Kidney (tissue), 14 donors: Measurements from ENCODE around the gene HSF2BP. TPM values are rescaled to one million over a fixed set of nuclear protein-coding genes. Genes with fewer than 3 reads are reported as not detected.

ENCODE experiments used
- DNase-seq, 5 donors: peaks; one replicate each; pipeline ENCODE4 v3.0.0-alpha.2; 2013 to 2020
- FAIRE-seq: peaks from 2 replicates; lab custom pipeline; 2012; peaks lifted over from hg19 to GRCh38; lab: Jason Lieb, UNC
- H3K27ac ChIP-seq, 2 donors: one replicate each; pipeline ENCODE4 v1.7.0; 2013; ENCODE audit warnings: low read depth in 2 of 2, low read length in 2 of 2, inconsistent platforms in 1 of 2
- H3K27me3 ChIP-seq: one replicate; pipeline ENCODE4 v1.7.1; 2013; ENCODE audit warnings: low read length, inconsistent platforms; ENCODE audit not compliant: control insufficient read depth, insufficient read depth
- H3K36me3 ChIP-seq, 3 donors: one replicate each; pipeline versions ENCODE4 v1.7.0 to v1.7.1; 2013; ENCODE audit warnings: low read length in 3 of 3, control low read depth in 1 of 3, inconsistent platforms in 1 of 3; ENCODE audit not compliant: insufficient read depth in 3 of 3, control insufficient read depth in 2 of 3
- H3K4me1 ChIP-seq, 3 donors: one replicate each; pipeline versions ENCODE4 v1.7.0 to v1.7.1; 2013; ENCODE audit warnings: low read length in 3 of 3, inconsistent platforms in 1 of 3, low read depth in 1 of 3; ENCODE audit not compliant: control insufficient read depth in 2 of 3, insufficient read depth in 2 of 3
- H3K4me3 ChIP-seq, 3 donors: one replicate each; pipeline versions ENCODE4 v1.7.0 to v1.8.1; 2013; ENCODE audit warnings: low read length in 3 of 3, control low read depth in 1 of 3, inconsistent platforms in 1 of 3
- H3K9ac ChIP-seq, 3 donors: one replicate each; pipeline versions ENCODE4 v1.7.0 to v1.7.1; 2013; ENCODE audit warnings: low read length in 3 of 3, control low read depth in 1 of 3, inconsistent platforms in 1 of 3
- H3K9me3 ChIP-seq, 3 donors: one replicate each; pipeline versions ENCODE4 v1.7.0 to v1.7.1; 2013; ENCODE audit warnings: low read length in 3 of 3, control low read depth in 1 of 3, inconsistent platforms in 1 of 3; ENCODE audit not compliant: control insufficient read depth in 2 of 3, insufficient read depth in 1 of 3
- CTCF ChIP-seq: IDR thresholded peaks from 3 replicates; pipeline ENCODE4 v1.5.1; 2012; ENCODE audit warnings: mild to moderate bottlenecking, moderate library complexity, borderline replicate concordance; ENCODE audit not compliant: insufficient read depth; ENCODE audit errors: extremely low read depth
- intact Hi-C: fragments of 100-400 bp; cut with DNase I; formaldehyde crosslinking; loops from one replicate; pipeline ENCODE4 v1.11.1; 2022
- polyA plus RNA-seq: library from polyadenylated mRNA; stranded (reverse); fragments of 350-450 nt; fragmentation: Illumina TruSeq; extraction: RNeasy Lipid Tissue Mini Kit (QIAGEN cat#74804); gene quantifications from one replicate; pipeline ENCODE4 v1.2.3, GENCODE V29; 2014; ENCODE audit warnings: low read depth, low replicate concordance; ENCODE audit not compliant: insufficient read depth
- total RNA-seq: library from RNA; stranded (reverse); fragmentation: NEBNext Ultra II Directional; extraction: Animal tissue kit (Norgen Biotek cat#: 25700); gene quantifications from one replicate; pipeline ENCODE4 v1.2.1, GENCODE V29; 2021
- donor health status: control.
- donor health status: control.
- donor health status: control.
- donor health status: control.
- donor health status: control.
- donor health status: DM: yes; HTN: yes; CAD: no.
- donor health status: Normal renal cell carcinoma (clear cell type).

Gene HSF2BP
- total and polyA plus RNA-seq, 2 donors from 2014 or later = 0.19 to 0.60 TPM

GRCh38 chr21:43691086-43691795, 32.0 kb upstream of the HSF2BP start:
- FAIRE-seq = no peak
- Histone ChIP-seq H3K27ac (no peak overlapping the region), H3K4me1 (no peaks in the 10 kb centered on the region), H3K27me3 (no peaks in the 10 kb centered on the region), H3K4me3 (no peak overlapping the region), H3K9ac (no peak overlapping the region), H3K36me3 (peaks cover 0 to 52% (median 22%) of the 10 kb centered on the region in 3 donors), H3K9me3 (no peaks in the 10 kb centered on the region)
- DNase-seq = peak in 1 of 5 donors; percentile 57
- intact Hi-C loops = no loop called here
- no peak for TF ChIP-seq CTCF

- Histone ChIP-seq H3K9ac (no peak overlapping the region), H3K4me3 (no peak overlapping the region), H3K4me1 (no peaks in the 10 kb centered on the region), H3K27ac (no peak overlapping the region), H3K9me3 (no peaks in the 10 kb centered on the region), H3K27me3 (no peaks in the 10 kb centered on the region), H3K36me3 (peaks cover 0 to 59% (median 27%) of the 10 kb centered on the region in 3 donors)
- FAIRE-seq (no peak), DNase-seq (peak in 1 of 5 donors; percentile 19)
- intact Hi-C loops = no loop called here
- TF ChIP-seq CTCF = no peak
Observed at GRCh38 chr21:43690346-43690745, 31.1 kb upstream of the HSF2BP start.

GRCh38 chr21:43689556-43690337, 30.5 kb upstream of the HSF2BP start:
- H3K9me3 ChIP-seq = no peaks in the 10 kb centered on the region
- no peak for TF ChIP-seq CTCF
- H3K36me3 ChIP-seq = peaks cover 0 to 65% (median 29%) of the 10 kb centered on the region in 3 donors
- DNase-seq (no peak), FAIRE-seq (no peak)
- H3K9ac ChIP-seq = no peak overlapping the region
- intact Hi-C loops = no loop called here
- H3K27ac ChIP-seq = no peak overlapping the region
- no peak overlapping the region for H3K4me3 ChIP-seq
- H3K4me1 ChIP-seq = no peaks in the 10 kb centered on the region
- H3K27me3 ChIP-seq = no peaks in the 10 kb centered on the region
